Right atrium auricular region (tissue), 2 donors: ENCODE results near the gene ZNF219. TPM values are rescaled to one million over a fixed set of nuclear protein-coding genes. Genes with fewer than 3 reads are reported as not detected.

Experiments used
- DNase-seq: peaks from one replicate; pipeline ENCODE4 v3.0.0-alpha.2; 2019; ENCODE audit warnings: low spot score
- H3K27ac ChIP-seq, 2 donors: fragments of 200-600 bp; sonication (generic); 1 replicate in 1 of 2; 2 replicates in 1 of 2; pipeline ENCODE4 v1.5.1; 2016 to 2019
- H3K27me3 ChIP-seq, 2 donors: fragments of 200-600 bp; sonication (generic); one replicate each; pipeline versions ENCODE4 v1.5.1 to v1.6.0; 2017 to 2019
- H3K36me3 ChIP-seq: fragments of 200-600 bp; sonication (generic); one replicate; pipeline ENCODE4 v1.5.1; 2016
- H3K4me1 ChIP-seq, 2 donors: fragments of 200-600 bp; sonication (generic); one replicate each; pipeline versions ENCODE4 v1.5.1 to v1.6.0; 2017 to 2019
- H3K4me3 ChIP-seq, 2 donors: fragments of 200-600 bp; sonication (generic); 1 replicate in 1 of 2; 2 replicates in 1 of 2; pipeline ENCODE4 v1.5.1; 2017 to 2019; ENCODE audit warnings: mild to moderate bottlenecking in 1 of 2, moderate library complexity in 1 of 2
- H3K9me3 ChIP-seq, 2 donors: fragments of 200-600 bp; sonication (generic); one replicate each; pipeline ENCODE4 v1.5.1; 2019
- total RNA-seq, 2 donors: library from RNA; depleted of rRNA; stranded (reverse); fragments of >200 nt; gene quantifications; one replicate each; pipeline ENCODE4 v1.1.0, GENCODE V29; 2016
- TF ChIP-seq, protein P1 (sequence below), 2 donors: fragments of 200-600 bp; sonication (generic); IDR thresholded peaks; one replicate each; pipeline ENCODE4 v1.5.1; 2019; ENCODE audit warnings: antibody characterized with exemption in 2 of 2

Gene ZNF219
- total RNA-seq, 2 donors from 2014 or later, result 49.7 to 66.6 TPM

DNA sequence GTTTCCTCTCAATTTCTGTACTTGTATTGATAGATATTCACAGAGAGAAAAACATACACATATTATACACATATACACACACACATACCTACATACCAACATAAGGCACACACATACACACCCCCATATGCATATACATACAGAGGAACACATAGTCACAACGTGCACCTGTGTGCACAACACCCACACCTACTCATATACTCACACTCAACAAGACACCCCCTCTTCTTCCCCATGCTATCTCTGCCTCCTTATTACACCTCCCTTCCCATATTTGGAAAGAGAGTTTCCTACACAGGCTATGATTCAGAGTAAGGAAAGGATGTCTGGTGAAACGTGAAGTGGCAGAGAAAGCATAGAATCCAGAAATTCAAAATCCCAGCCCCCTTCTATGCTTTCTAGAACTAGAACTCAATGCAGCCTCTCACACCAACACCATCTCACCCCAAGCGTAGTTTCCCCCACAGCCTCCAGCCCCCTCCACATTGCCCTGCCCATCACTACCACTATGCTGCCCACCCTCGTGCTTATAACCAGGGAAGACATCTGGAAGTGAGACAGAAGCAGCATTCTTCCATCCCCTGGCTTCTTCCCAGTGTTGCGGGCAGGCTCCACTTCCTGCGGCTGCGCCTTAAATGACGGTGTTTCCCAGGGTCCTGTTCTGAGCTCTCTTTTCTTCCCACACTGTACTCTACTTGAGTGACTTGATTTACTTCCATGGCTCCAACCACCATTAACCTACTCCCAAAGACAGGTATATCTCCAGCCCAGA lies 38.4 kb downstream of the ZNF219 start:
- no peaks in the 10 kb centered on the region for H3K4me1 ChIP-seq
- TF ChIP-seq, protein P1, sequence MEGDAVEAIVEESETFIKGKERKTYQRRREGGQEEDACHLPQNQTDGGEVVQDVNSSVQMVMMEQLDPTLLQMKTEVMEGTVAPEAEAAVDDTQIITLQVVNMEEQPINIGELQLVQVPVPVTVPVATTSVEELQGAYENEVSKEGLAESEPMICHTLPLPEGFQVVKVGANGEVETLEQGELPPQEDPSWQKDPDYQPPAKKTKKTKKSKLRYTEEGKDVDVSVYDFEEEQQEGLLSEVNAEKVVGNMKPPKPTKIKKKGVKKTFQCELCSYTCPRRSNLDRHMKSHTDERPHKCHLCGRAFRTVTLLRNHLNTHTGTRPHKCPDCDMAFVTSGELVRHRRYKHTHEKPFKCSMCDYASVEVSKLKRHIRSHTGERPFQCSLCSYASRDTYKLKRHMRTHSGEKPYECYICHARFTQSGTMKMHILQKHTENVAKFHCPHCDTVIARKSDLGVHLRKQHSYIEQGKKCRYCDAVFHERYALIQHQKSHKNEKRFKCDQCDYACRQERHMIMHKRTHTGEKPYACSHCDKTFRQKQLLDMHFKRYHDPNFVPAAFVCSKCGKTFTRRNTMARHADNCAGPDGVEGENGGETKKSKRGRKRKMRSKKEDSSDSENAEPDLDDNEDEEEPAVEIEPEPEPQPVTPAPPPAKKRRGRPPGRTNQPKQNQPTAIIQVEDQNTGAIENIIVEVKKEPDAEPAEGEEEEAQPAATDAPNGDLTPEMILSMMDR (IDR thresholded peaks at IDR 0.05), result no peak
- H3K4me3 ChIP-seq, result no peak overlapping the region
- no peaks in the 10 kb centered on the region for H3K27me3 ChIP-seq
- H3K36me3 ChIP-seq, result no peaks in the 10 kb centered on the region
- no peak for DNase-seq
- H3K9me3 ChIP-seq, result no peaks in the 10 kb centered on the region
- no peak overlapping the region for H3K27ac ChIP-seq

DNA sequence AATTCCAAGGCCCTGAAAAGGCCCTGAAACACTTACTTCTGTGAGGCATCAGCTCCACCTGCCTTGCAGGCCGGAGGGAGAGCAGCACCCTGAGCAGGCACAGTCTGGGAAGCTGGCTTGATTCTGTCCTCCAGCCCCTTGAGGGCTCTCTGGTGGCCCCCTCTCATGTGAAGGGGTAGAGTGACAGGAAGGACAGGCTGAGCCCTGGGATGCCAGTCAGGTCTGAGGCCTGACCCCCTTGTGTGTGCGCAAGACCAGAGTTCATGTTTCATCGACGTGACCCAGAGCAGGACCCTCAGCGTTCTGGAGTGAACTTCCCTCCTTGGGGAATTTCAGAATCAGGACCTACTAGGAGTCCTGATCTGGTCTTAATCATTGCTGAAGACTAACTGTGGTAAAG lies 39.6 kb downstream of the ZNF219 start:
- Histone ChIP-seq H3K36me3 (no peaks in the 10 kb centered on the region), H3K4me3 (no peak overlapping the region), H3K27ac (no peak overlapping the region), H3K27me3 (no peaks in the 10 kb centered on the region), H3K9me3 (no peaks in the 10 kb centered on the region), H3K4me1 (no peaks in the 10 kb centered on the region)
- TF ChIP-seq, protein P1 (IDR thresholded peaks at IDR 0.05), result no peak
- DNase-seq, result no peak

DNA sequence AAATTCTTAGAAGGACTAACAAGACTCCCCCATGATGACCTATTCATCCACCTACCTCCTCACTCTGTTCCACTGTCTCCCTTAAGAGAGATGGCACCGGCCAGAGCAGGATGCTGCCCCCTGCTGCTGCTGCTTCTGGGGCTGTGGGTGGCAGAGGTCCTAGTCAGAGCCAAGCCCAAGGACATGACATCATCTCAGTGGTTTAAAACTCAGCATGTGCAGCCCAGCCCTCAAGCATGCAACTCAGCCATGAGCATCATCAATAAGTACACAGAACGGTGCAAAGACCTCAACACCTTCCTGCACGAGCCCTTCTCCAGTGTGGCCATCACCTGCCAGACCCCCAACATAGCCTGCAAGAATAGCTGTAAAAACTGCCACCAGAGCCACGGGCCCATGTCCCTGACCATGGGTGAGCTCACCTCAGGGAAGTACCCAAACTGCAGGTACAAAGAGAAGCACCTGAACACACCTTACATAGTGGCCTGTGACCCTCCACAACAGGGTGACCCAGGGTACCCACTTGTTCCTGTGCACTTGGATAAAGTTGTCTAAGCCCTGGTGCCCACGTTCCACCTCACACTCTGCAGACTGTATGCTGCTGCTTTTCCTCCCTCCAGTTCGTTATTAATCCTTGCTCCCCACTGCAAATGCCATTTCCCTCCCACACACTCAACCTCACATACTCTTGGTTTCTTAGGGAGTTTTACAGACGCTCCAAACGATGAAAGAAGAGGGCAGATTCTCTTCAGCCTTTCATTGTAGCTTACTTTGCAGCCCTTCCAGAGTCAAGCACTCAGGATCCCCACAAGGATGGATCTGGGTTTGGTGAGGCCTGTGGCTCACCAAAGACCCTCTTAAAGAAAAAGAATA lies 40.4 kb downstream of the ZNF219 start, which contains the start of gene RNASE8:
TSS of gene RNASE8 (plus strand) at position 20 of the 873 bp plus-strand sequence. CDS start at position 91, 71 bp downstream.
- no peak within 1 kb of the TSS for H3K4me3 ChIP-seq
- no peaks in the 10 kb centered on the region for H3K36me3 ChIP-seq
- H3K27ac ChIP-seq, result no peak within 1 kb of the TSS
- H3K27me3 ChIP-seq, result no peaks in the 10 kb centered on the region
- DNase-seq, result no peak
- no peaks in the 10 kb centered on the region for H3K9me3 ChIP-seq
- TF ChIP-seq, protein P1 (IDR thresholded peaks at IDR 0.05), result no peak
- H3K4me1 ChIP-seq, result no peaks in the 10 kb centered on the region

DNA sequence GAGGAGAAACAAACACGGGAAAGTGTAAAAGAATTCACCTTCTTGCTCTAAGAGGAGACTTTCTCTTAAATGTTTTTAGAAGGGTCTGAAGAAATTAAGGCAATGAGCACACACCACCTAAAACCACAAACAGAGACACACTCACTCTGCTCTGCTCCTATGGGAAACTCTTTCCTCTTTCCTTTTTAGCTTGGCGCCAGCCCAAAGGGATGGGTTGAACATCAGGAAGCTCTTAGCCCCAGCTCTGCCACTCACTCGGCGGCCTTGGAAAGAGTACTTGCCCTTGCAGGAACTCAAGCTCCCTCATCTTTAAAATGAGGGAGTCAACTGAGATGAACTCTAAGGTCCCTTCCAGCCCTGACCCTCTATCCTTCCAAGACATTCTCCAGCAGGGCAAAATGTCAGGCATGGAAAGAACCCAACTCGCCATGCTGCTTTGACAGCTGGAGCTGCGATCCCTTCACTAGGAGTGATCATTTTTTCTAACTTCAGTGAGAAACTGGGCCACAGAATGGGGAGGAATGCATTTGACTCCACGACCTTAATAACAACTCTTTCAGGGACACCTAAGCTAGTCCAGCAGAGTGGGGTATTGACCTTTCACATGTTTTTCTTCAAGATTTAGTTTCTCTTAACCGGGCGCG lies 41.8 kb downstream of the ZNF219 start:
- H3K27me3 ChIP-seq, result no peaks in the 10 kb centered on the region
- TF ChIP-seq, protein P1 (IDR thresholded peaks at IDR 0.05), result no peak

DNA sequence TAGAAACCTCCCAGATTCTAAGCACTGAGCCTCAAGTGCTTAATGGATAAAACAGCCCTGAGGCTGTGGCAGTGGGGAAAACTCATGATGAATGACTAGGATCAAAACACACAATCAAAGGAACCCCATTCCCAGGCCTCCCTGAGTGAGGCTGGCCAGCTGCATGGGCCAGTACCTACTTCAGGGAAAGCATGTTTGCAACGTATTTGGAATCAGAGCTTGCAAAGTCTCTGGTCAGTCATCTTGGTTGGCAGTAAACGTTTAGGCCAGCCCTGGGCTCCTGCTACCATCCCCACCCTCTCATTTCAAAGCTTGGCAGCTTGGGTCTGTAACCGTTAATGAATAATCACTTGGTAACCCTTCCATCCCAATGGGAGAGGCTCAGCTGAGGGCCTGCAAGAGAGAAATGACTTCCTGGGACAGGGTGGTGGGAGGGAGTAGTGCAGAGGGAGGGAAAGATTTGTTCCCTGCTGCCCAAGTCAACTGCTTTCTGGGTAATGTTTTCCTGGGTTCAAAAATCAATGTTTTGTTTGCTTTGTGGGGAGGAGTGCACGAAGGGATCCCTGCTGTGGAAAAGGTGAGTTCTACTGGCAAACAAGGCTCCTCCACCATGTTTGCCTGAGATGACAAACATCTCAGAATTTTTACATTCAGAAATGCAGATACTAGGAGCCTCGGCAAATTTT lies 42.9 kb downstream of the ZNF219 start:
- TF ChIP-seq, protein P1 (IDR thresholded peaks at IDR 0.05), result no peak
- Histone ChIP-seq H3K4me1 (no peaks in the 10 kb centered on the region), H3K9me3 (no peaks in the 10 kb centered on the region), H3K4me3 (no peak overlapping the region), H3K27ac (no peak overlapping the region), H3K27me3 (no peaks in the 10 kb centered on the region), H3K36me3 (no peaks in the 10 kb centered on the region)
- no peak for DNase-seq

More for the DNA sequence above, 41.8 kb downstream of the ZNF219 start:
- no peak for DNase-seq
- Histone ChIP-seq H3K9me3 (no peaks in the 10 kb centered on the region), H3K27ac (no peak overlapping the region), H3K4me3 (no peak overlapping the region), H3K4me1 (no peaks in the 10 kb centered on the region), H3K36me3 (no peaks in the 10 kb centered on the region)
